HG03135 (cell line): Measurements from ENCODE around the gene TNNT3.
"Not testable (repeated sequence)": the region's sequence is repeated elsewhere in the genome, so short reads cannot be mapped to it uniquely, and the experiment has no call there.

ENCODE experiments used
- ATAC-seq: cut with Tn5 transposase; IDR thresholded peaks from one replicate; pipeline ENCODE4 v1.9.1; 2021; ENCODE audit warnings: mild to moderate bottlenecking, moderate library complexity; ENCODE audit not compliant: unreplicated experiment

The TNNT3 gene

DNA sequence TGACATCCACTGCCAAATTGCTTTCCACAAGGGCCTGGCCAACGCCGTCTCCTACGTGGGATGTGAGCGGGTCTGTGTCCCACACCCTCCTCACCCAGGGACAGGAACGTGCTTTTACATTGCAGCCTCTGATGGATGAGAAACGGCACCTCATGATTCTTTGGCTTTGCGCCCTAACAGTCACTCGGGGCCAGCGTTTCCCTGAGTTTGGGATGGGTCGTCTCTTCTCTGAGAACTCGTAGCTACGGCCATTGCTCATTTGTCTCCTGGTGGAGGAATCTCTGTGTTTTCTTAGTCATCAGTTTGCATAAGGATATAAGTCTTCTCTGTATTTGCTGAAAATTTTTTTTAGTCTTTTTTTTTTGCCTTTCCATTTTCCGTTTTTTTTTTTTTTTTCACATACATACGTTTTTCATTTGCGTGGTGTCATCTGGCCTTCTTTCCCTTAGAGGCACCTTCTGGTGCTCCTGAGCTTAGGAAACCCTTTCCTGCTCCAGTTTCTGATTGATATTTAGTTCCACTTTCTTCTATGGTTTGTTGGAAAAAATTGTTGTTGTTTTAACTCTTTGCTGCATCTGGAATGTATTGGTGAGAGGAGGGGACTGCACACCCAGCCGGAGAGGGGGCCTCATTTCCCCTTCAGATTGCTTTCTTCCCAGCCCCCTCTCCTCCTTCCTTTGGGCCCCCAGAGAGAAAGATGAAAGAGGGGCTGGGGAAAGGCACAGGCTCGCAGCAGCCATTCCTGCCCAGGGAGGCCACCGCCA is 12.0 kb downstream of the TNNT3 start:
- ATAC-seq, result no peak

DNA sequence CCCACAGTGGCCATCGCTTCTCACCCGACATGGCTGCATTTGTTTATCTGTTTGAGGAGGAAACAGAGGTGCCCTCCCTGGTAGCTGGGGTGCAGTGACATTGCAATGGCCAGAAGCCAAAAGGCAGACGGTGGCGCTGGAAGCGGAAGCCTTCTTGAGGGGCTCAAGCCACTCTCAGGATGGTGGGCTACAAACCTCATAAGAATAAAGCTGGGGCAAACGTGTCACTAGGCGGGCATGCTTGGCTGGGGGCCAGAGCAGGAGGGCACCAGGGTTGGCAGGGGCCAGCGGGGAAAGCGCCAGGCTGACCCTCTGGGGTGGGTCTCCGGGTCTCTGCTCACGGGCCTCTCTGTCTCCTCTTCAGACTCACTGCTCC is 12.6 kb downstream of the TNNT3 start:
- no peak for ATAC-seq

DNA sequence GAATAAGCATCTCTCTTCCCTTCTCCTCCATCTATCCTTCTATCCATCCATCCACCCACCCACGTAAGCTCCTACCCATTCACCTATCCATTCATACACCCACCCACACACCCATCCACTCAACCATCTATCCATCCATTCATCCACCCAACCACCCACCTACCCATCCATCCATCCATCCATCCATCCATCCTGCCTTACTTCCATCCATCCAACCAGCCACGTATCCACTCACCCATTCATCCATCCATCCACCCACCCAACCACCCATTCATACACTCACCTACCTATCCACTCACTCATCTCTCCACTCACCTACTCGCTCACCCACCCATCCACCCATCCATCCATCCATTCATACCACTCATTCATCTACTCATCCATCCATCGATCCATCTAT is 13.2 kb downstream of the TNNT3 start:
- ATAC-seq, result no peak

DNA sequence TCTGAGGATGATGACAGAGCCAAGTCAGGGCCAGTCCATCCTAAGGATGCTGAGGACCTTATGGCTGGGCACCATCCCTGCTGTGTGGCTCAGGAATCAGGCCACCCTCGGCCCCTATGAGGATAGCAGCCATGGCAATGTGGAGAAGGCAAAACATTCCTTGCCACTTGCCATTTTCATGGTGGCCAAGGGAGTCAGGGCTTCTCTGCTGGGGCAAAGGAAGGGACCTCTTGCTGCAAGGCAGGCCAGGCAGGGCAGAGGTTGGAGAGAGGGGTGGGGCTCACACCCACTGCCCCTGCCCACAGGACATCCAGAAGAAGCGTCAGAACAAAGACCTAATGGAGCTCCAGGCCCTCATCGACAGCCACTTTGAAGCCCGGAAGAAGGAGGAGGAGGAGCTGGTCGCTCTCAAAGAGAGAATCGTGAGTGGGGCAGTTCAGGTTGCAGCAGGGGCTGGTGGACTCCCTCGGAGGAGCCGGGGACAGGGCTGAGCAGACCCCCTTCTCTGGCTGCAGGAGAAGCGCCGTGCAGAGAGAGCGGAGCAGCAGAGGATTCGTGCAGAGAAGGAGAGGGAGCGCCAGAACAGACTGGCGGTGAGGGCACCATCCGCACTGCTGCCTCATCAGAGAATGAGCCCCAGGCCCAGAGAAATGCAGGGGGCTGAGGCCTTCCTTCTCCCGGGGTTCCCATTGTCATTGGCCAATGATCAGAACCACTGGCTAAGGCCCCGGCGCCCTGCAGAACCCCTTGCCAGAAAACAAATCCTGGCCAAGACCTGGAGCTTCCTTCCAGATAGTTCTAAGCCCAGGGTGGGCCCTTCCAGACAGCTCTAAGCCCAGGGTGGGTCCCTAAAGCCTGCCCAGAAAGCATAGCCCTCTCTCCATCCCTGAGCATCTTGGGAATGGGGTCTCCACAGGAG is 14.2 kb downstream of the TNNT3 start:
- ATAC-seq, result no peak

DNA sequence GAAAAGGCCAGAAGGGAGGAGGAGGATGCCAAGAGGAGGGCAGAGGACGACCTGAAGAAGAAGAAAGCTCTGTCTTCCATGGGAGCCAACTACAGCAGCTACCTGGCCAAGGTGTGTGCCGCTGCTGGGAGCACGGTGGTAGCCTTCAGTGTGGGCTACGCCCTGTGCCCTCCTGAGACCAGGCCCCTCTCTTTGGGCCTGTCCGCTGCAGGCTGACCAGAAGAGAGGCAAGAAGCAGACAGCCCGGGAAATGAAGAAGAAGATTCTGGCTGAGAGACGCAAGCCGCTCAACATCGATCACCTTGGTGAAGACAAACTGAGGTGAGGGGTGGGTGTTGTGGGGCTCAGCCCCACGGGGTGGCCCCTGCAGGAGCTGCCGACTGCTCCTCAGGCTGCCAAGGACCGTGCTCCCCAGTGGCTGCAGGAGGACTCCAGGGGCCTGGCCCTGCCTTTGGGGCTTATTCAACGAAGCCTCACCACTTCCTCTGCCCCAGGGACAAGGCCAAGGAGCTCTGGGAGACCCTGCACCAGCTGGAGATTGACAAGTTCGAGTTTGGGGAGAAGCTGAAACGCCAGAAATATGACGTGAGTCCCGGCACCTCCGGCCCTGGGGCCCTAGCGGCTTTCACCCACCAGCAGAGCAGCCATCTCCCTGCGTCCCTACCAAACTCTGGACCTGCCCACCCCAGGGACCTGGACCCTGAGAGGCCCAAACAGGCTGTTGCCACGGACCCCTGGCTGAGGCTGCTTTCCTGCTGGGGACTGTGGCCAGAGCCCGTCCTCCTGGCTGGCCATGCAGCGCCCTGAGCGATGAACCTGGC is 15.0 kb downstream of the TNNT3 start:
- ATAC-seq, result no peak

DNA sequence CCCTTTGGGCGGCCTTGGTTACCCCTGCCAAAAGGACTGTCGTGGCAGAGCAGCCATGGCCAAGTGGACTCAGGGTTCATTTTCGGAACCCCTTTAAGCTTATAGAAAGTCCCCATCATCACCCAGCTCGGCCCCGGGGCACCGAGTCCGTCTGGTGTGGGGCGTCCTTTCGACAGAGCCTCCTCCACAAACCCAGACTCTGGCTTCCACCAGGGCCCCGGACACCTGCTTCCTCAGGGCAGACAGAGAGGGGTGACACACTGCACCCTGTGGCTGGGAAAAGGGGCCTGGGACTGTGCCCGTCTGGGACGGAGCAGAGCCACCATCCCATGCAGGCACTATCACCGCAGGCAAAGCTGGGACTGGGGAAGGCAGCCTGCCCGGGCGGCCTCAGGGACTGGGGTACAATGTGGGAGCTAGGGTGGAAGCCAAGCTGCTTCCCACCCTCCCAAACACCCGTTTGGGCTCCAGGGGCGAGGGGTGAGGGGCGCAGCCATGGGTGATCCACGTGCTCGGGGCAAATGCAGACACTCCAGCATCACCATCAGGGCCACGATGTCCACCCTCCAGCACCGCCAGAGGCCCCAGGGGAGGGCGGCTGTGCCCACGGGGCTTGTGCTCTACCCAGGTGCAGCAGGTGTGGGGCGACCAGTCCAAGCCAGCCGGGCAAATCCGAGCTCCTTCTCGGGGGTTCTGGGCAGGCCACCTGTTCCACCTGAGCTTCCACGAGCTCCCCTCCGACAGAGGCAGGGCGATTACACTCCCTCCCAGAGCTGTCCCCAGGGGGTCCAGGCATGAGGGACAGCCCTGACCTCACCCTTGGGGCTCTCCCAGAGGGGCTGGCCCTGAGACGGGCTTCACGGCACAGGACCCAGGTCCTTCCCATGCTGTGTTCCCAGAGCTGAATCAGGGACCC is 15.9 kb downstream of the TNNT3 start:
- ATAC-seq, result no peak

DNA sequence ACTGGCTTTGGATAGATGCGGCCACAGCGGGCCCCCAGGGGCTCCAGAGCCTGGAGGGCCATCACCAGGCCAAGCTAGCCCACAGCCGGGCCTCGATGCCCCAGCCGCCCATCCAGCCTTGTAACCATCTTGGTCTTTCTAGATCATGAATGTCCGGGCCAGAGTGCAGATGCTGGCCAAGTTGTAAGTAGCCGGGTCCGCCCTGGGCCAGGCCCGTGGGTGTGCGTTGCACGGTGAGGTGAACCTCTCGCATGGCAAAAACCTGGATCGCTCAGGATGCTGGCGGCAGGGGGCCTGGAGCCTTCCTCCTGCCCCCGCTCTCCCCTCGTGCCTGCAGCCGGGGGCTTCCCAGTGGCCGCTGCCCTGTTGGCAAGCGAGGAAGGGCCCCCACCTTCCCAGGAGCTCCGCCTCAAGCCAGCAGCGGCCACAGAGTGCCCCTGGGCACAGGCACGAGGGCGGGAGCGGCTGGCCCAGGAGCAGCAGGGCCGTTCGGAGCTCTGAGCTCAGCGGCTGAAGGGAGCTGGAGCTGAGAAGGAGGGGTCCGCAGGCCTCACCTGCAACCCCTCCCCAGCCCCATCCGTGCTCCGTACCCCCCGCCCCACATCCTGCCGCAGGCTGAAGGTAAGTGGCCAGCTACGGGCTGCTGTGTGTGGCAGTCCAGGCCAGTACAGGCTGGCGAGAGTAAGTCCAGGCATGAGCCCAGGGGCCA is 16.7 kb downstream of the TNNT3 start:
- no peak for ATAC-seq

DNA sequence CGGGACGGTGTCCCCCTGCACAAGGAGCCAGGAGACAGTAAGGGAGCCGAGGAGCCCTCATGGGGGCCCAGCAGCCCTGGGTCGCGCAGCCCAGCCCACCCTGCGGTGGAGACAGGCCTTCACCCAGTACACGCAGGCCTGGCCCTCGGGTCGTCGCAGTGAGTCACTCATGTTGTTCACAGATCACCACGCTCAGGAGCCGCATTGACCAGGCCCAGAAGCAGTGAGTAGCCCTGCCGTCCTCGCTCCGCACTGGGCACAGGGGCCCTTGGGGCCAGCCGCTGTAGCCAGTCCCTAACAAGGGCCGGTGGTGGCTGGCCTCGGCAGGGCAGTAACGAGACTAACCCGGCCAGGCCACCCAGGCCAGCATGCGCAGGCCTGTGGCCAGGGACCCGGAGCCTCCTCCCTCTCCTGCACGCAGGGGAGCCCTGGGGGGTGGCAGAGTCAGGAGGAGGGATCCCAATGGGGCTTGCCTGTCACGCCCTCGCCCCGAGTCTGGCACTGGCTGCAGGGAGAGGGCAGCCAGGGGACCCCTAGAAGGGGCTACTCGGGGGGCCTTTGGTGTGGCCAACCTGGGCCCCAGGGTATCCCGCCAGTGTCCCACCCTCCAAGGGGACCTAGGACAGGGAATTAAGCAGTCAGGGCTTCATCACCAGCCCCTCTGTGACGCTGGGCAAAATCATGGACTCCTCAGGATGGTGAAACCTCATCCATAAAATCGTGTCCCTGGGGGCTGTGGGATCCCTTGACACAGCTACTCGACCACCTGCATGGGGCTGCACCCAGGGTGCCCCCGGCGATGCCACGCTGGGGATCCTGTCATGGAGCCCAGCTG is 17.5 kb downstream of the TNNT3 start:
- no peak for ATAC-seq

DNA sequence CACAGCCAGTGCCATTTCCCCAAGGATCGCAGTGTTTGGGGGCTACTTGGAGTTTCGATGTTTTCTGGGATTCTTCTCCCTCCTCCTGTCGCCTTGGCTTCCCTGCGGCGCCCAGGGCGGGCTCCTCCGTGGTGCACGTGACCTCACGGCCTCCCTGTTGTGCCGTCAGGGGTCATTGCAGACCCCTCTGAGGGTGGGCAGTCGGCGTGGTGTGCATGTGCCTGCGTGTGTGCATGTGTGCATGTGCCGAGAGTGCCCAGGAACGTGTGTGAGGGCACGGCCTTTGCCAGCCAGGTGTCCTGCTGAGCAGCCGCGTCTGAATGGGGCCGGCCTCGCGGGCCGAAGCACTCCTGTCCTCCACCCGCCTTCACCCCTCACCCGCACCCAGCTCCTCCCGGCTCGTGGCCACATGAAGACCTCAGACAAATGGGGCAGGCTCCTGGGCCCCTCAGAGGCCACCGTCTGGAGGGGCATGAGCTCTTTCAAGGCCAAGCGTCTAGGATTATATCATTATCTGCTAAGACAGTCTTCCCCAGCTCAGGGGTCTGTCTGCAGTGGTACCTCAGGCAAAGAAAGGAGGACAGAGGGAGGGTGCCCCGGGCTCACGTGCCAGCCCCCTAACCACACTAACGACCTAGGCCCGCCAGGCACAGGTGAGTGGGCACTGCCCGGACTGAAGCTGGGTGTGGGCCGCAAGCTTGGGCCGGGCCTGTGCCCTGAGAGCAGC is 18.3 kb downstream of the TNNT3 start:
- no peak for ATAC-seq

DNA sequence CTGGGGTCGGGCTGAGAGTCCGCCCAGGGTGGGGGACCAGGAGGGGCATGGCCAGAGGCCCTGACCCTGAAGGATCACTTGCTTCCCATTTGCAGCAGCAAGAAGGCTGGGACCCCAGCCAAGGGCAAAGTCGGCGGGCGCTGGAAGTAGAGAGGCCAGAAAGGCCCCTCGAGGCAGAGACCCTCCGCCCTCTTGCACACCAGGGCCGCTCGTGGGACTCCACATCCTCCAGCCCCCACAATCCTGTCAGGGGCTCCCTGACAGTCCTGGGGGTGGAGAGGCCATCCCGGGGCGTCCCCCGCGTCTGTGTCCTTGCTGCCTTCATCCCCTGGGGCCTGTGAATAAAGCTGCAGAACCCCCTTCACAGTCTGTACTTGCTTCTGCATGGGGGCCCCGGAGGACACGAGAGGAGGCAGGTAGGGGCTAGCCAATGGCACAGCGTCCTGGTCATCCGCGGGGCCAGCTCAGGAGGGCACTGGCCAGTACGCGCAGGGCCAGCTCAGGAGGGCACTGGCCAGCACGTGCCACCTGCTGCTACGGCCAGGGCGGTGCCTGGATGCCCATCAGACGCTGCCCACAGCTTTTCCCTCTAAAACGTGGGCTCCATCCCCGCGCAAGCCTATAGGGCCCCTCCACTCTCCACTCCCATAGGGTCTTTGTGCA is 19.0 kb downstream of the TNNT3 start:
- ATAC-seq, result no peak

DNA sequence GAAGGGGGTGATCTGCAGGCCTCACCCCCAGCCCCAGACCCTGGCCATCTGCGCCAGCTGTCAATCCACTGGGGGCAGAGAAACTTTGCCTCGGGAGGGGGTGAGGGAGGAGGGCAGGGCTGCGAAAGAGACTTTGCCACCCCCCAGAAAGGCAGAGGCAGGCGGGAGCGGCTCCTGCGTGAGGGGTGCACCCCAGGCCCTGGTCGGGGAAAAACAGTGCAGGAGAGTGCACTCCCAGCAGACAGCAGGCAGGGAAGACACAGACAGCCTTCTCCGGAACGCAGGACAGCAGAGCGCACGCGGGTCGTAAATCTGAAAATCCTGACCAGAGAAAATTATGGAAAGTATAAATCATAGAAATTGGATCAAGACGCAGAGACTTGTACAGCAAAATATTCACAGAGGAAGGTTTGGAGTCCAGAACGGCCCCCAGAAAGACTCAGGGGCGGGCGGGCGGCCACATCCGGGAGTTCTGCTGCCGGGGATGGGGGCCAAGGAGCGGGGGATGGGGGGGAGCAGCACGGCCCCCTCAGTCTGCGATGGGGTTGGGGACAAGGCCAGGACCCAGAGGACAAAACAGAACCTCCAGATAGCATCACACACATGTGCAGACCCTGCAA is 19.6 kb downstream of the TNNT3 start:
- no peak for ATAC-seq

DNA sequence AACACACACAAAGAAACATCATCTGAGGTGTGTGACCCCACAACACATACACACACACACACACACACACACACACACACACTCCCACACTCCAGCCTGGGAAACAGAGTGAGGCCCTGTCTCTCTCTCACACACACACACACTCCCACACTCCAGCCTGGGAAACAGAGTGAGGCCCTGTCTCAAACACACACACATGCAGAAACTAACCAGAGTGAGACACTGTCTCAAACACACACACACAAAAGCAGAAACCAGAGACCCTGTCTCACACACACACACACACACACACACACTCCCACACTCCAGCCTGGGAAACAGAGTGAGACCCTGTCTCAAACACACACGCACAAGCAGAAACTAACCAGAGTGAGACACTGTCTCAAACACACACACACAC is 20.3 kb downstream of the TNNT3 start:
- not testable (repeated sequence) for ATAC-seq

DNA sequence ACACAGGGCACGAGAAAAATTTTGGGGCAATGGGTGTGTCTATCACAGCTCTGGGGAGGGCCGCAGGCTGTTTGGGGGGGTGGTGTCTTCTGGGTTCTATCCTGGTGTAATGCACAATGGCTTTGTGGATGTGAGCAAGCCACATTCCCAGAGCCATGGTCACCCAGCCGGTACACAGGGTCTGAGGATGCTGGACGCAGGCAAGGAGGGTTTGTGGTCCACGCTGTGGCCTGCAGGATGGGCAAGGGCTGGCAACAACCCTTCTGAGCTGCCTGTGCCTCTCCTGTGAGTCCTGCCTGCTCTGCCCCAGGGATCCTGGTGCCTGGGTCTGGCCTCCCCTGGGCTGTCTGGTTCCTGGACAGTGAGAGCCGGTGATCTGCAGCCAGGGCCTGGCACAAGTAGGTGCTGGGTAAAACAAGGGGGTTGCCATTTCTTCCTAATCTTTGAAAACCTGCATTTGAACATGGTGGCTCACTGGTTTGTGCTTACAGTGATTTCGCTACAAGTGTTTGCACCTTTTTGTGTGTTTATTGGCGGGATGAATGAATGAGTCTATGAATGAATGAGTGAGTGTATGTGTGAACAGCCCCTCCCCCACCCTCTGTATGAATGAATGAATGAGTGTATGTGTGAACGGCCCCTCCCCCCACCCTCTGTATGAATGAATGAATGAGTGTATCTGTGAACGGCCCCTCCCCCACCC is 23.2 kb downstream of the TNNT3 start:
- ATAC-seq, result no peak

DNA sequence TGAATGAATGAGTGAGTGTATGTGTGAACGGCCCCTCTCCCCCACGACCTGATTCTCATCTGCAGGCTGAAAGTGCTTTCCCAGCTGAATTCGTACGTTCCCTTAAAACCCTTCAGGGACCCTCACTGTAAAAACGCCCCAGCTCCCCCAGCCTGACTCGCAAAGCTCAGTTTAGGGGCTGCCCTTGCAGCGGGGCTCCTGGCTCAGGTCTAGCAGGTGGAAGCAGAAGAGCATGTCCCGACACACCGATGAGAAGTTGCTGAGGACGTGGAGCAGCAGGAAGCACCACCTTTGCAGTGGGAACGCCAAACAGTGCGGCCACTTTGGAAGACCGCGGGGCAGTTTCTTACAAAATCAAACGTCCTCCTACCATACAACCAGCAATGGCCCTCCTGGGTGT is 24.1 kb downstream of the TNNT3 start:
- no peak for ATAC-seq

DNA sequence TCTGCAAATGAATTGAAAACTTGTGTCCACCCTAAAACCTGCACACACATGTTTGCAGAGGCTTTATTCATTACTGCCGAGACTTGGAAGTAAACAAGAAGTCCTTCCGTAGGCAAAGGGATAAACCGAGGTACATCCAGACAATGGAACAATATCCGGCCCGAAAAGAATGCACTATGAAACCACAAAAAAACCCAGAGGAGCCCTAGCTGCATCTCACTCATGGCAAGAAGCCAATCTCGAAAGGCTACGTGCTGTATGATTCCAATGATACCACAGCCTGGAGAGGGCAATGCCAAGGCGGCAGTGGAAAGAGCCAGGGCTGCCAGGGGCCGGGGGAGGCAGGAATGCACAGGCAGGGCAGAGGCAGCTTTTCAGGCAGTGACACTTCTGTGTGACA is 24.5 kb downstream of the TNNT3 start:
- no peak for ATAC-seq

DNA sequence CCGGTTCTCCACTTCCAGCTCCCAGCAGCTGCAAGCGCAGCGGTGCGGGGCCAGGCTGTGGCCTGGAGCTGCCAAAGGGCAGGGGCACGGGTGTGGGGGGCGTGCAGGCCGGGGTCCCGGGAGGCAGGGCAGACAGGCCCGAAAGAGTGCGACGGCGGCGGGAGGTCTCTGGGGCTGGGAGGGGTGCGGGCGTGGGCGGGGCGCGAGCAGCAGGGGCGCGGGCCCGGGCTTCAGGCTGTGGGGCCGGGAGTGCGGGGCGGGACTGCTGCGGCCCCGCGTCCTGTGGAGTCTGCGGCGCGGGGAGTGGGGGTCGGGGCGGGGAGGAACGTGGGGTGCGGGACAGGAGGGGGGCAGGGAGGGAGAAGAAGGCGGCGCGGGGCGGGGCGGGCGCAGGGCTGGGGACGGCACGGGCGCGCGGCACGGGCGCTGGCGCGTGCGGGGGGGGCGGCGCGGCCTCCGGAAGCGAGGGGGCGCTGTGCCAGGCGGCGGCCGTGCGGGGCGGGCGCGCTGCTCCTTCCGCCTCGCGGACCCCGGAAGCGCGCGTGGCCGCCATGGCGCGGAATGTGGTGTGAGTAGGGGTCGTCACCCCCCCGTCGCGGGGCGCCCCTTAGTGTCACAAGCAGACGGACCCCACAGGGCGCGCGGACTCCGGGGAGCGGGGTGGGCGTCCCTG is 27.4 kb downstream of the TNNT3 start, which contains the start of gene MRPL23:
Gene MRPL23, plus strand, starts transcription at position 521 of the 673 bp plus-strand sequence. Its CDS starts 31 bp downstream, at position 552.
- ATAC-seq, result no peak
